Measurements from ENCODE around the gene NLRX1. TPM values are rescaled to one million over a fixed set of nuclear protein-coding genes. Genes with fewer than 3 reads are reported as not detected.

NLRX1 gene
- total RNA-seq, 1 experiment from 2014 or later: 21.4 TPM

- intact Hi-C loops (cut with micrococcal nuclease): no loop called here
These were observed 11.5 kb upstream of the NLRX1 start for GRCh38 chr11:119157063-119157462.

More at GRCh38 chr11:119157063-119157462, 11.5 kb upstream of the NLRX1 start:
- ChIA-PET POLR2A (no interaction called here), RAD21 (ENCODE audit: low non-redundant PET in 1 of 2, low total read pairs in 2 of 2, uncharacterized antibody in 2 of 2, unreplicated experiment in 2 of 2) (no interaction called here), CTCF (interaction anchor here (1.0 to 1.3 kb wide), 3 partner anchors 10 to 181 kb away, joined by 3 to 4 read pairs (median 3); no protein-coding TSS in a partner anchor)
- Histone ChIP-seq H2AFZ (ENCODE audit: low read depth, low read length, poor library complexity, severe bottlenecking) (no peak overlapping the region), H3K4me3 (replicated peaks in 1 of 2; ENCODE audit: low read depth in 1 of 2, low read length in 2 of 2) (no peak overlapping the region), H3K9me2 (ENCODE audit: insufficient read depth) (no peaks in the 10 kb centered on the region), H3K9me3 (ENCODE audit: control insufficient read depth in 1 of 2, insufficient read depth in 1 of 2, low read depth in 1 of 2, low read length in 2 of 2) (no peaks in the 10 kb centered on the region), H3K4me2 (ENCODE audit: low read length) (no peak overlapping the region), H3K36me3 (ENCODE audit: control insufficient read depth in 1 of 2, insufficient read depth in 2 of 2, low read length in 2 of 2) (no peaks in the 10 kb centered on the region), H4K20me1 (ENCODE audit: insufficient read depth) (no peaks in the 10 kb centered on the region), H3K27ac (ENCODE audit: low read depth, low read length) (no peak overlapping the region), H3K27me3 (ENCODE audit: insufficient read depth, low read length) (no peaks in the 10 kb centered on the region), H3K4me1 (ENCODE audit: control insufficient read depth in 1 of 2, insufficient read depth in 2 of 2, low read length in 2 of 2) (peaks cover 8 to 11% of the 10 kb centered on the region in 2 experiments; a peak in 3 of 4 replicates), H3K79me2 (ENCODE audit: insufficient read depth, low read length) (no peaks in the 10 kb centered on the region), H3K9ac (ENCODE audit: low read length) (no peak overlapping the region)
- no TSS peak for BruUV-seq (replicated peaks)
- no peak for DNase-seq (ENCODE audit: low read depth, low spot score)
- no peak for ATAC-seq
- TF ChIP-seq JUND (IDR thresholded peaks at IDR 0.05) (no peak), REST (IDR thresholded peaks at IDR 0.05; ENCODE audit: low read depth) (no peak), ZFX (IDR thresholded peaks at IDR 0.05) (no peak), SP1 (IDR thresholded peaks at IDR 0.05; ENCODE audit: low read depth) (no peak), CEBPB (IDR thresholded peaks at IDR 0.05; ENCODE audit: low read depth) (no peak), POLR2AphosphoS5 (IDR thresholded peaks at IDR 0.05; ENCODE audit: low read depth, low read length) (no peak), RAD21 (IDR thresholded peaks at IDR 0.05; ENCODE audit: low read depth) (no peak), EZH2phosphoT487 (IDR thresholded peaks at IDR 0.05; ENCODE audit: borderline replicate concordance) (no peak), EGR1 (IDR thresholded peaks at IDR 0.05; ENCODE audit: low read depth) (no peak)

All from HCT116 (cell line).